ENCODE results near the gene MVD.
"Not testable (repeated sequence)": the region's sequence is repeated elsewhere in the genome, so short reads cannot be mapped to it uniquely, and the experiment has no call there.

DNA sequence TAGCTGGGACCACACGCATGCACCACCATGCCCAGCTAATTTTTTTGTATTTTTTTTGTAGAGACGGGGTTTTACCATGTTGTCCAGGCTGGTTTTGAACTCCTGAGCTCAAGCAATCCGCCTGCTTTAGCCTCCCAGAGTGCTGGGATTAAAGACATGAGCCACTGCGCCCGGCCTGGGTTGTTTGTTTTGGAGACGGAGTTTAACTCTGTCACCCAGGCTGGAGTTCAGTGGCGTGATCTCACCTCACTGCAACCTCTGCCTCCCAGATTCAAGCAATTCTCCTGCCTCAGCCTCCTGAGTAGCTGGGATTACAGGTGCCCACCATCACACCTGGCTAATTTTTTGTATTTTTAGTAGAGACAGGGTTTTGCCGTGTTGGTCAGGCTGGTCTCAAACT is 53.5 kb downstream of the MVD start:
- TF ChIP-seq, protein P1, sequence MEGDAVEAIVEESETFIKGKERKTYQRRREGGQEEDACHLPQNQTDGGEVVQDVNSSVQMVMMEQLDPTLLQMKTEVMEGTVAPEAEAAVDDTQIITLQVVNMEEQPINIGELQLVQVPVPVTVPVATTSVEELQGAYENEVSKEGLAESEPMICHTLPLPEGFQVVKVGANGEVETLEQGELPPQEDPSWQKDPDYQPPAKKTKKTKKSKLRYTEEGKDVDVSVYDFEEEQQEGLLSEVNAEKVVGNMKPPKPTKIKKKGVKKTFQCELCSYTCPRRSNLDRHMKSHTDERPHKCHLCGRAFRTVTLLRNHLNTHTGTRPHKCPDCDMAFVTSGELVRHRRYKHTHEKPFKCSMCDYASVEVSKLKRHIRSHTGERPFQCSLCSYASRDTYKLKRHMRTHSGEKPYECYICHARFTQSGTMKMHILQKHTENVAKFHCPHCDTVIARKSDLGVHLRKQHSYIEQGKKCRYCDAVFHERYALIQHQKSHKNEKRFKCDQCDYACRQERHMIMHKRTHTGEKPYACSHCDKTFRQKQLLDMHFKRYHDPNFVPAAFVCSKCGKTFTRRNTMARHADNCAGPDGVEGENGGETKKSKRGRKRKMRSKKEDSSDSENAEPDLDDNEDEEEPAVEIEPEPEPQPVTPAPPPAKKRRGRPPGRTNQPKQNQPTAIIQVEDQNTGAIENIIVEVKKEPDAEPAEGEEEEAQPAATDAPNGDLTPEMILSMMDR (IDR thresholded peaks at IDR 0.05): not testable (repeated sequence)
- not testable (repeated sequence) for TF ChIP-seq POLR2A (IDR thresholded peaks at IDR 0.05)

All from right lobe of liver (tissue), 4 donors.